ENCODE data around the gene FER.

DNA sequence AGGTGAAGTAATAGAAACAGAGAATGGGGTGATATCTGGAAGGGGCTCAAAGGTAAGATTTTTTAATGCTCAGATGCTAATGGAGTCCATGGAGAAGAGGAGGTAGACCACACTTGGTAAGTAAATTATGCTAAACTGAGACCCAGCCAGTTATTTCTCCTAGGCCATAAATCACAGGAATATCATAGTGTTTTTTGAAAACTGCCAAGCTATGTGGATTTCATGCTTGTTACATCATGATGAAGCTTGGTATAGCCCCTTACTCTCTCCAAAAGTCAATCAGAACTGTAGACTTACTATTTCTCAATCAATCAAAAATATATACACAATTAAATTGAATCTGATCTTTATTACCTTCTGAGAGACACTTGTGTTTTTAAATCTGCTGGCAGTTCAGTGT, 409.2 kb downstream of the FER start:
- TF ChIP-seq, protein P1, sequence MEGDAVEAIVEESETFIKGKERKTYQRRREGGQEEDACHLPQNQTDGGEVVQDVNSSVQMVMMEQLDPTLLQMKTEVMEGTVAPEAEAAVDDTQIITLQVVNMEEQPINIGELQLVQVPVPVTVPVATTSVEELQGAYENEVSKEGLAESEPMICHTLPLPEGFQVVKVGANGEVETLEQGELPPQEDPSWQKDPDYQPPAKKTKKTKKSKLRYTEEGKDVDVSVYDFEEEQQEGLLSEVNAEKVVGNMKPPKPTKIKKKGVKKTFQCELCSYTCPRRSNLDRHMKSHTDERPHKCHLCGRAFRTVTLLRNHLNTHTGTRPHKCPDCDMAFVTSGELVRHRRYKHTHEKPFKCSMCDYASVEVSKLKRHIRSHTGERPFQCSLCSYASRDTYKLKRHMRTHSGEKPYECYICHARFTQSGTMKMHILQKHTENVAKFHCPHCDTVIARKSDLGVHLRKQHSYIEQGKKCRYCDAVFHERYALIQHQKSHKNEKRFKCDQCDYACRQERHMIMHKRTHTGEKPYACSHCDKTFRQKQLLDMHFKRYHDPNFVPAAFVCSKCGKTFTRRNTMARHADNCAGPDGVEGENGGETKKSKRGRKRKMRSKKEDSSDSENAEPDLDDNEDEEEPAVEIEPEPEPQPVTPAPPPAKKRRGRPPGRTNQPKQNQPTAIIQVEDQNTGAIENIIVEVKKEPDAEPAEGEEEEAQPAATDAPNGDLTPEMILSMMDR (conservative IDR thresholded peaks at IDR 0.05; ENCODE audit: low read depth, low read length) = no peak
- TF ChIP-seq EZH2 (IDR thresholded peaks at IDR 0.05; ENCODE audit: low read length, unreplicated experiment) = no peak
- no peak for TF ChIP-seq EZH2phosphoT487 (IDR thresholded peaks at IDR 0.05; ENCODE audit: borderline replicate concordance, low read length)
